GM20000 (cell line): ENCODE data around the gene LRP1.

ENCODE experiments used
- DNase-seq: peaks from one replicate; pipeline ENCODE4 v3.0.0; 2012; ENCODE audit warnings: low spot score
- TF ChIP-seq, protein P1 (sequence below): IDR thresholded peaks from 2 replicates; pipeline ENCODE4 v1.5.1; 2012; ENCODE audit warnings: mild to moderate bottlenecking, control low read depth; ENCODE audit errors: extremely low read depth, missing control alignments

The LRP1 gene

DNA sequence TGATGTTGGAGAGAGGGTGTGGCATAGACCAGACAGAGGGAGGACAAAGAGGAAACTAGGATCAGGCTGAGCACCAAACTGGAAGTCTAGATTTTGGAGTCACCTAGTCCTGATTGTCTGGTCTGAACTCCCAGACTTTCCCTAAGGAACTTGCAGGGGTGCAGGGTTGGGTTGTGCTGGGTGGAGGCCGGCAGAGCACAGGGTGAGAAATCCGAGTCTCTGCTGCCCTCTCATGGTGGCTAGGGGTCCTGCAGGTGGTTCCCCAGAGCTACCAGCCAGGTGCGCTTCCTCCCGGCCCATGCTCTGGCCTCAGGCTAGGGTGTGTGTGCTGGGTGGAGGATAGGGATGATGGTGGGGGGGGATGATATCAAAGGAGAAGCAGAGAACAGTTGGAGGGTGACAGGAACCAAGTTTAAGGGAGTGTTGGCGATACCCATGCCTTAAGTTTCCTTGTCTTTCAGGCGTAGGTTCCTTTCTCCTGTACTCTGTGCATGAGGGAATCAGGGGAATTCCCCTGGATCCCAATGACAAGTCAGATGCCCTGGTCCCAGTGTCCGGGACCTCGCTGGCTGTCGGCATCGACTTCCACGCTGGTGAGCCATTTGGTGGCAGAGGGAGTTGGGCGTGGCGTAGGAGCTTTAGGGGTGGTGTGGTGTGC lies 54.8 kb downstream of the LRP1 start:
- TF ChIP-seq, protein P1, sequence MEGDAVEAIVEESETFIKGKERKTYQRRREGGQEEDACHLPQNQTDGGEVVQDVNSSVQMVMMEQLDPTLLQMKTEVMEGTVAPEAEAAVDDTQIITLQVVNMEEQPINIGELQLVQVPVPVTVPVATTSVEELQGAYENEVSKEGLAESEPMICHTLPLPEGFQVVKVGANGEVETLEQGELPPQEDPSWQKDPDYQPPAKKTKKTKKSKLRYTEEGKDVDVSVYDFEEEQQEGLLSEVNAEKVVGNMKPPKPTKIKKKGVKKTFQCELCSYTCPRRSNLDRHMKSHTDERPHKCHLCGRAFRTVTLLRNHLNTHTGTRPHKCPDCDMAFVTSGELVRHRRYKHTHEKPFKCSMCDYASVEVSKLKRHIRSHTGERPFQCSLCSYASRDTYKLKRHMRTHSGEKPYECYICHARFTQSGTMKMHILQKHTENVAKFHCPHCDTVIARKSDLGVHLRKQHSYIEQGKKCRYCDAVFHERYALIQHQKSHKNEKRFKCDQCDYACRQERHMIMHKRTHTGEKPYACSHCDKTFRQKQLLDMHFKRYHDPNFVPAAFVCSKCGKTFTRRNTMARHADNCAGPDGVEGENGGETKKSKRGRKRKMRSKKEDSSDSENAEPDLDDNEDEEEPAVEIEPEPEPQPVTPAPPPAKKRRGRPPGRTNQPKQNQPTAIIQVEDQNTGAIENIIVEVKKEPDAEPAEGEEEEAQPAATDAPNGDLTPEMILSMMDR = peak; percentile 88
- peak; percentile 97 for DNase-seq

DNA sequence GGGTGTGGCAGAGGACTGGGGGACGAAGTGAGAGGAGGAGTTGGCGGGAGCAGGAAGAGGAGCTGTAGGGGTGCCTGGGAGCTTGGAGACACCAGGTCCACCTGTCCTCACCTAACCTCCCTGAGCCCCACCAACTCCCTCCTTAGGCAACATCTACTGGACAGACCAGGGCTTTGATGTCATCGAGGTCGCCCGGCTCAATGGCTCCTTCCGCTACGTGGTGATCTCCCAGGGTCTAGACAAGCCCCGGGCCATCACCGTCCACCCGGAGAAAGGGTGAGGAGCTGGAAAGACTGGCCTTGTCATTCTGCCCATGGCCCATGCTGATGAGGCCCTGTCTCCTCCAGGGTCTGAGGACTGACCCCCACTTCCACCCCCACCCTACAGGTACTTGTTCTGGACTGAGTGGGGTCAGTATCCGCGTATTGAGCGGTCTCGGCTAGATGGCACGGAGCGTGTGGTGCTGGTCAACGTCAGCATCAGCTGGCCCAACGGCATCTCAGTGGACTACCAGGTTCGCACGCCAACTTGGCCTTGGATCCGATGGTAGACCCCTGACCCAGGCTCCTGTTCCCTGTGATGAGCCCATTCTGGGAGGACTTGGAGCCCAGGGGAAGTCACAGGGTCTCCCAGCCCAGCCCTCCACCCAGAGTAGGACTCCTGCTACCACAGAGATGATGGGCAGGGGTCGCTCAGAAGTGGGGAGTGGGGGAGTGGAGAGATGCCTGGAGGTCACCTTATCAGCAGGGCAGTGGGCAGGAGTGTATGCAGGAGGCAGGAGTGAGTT lies 55.8 kb downstream of the LRP1 start:
- TF ChIP-seq, protein P1 = no peak
- no peak for DNase-seq

DNA sequence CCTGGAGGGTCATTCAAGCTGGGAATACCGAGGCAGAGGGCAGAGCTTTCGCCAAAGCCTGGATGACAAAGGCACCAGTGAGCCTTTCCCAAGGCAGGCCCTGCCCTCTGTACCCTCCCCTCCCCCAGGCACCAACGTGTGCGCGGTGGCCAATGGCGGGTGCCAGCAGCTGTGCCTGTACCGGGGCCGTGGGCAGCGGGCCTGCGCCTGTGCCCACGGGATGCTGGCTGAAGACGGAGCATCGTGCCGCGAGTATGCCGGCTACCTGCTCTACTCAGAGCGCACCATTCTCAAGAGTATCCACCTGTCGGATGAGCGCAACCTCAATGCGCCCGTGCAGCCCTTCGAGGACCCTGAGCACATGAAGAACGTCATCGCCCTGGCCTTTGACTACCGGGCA lies 57.1 kb downstream of the LRP1 start:
- DNase-seq = no peak
- TF ChIP-seq, protein P1 = no peak

- TF ChIP-seq, protein P1 = no peak
- no peak for DNase-seq
Observed at GRCh38 chr12:57185906-57186508, 57.7 kb downstream of the LRP1 start.

DNA sequence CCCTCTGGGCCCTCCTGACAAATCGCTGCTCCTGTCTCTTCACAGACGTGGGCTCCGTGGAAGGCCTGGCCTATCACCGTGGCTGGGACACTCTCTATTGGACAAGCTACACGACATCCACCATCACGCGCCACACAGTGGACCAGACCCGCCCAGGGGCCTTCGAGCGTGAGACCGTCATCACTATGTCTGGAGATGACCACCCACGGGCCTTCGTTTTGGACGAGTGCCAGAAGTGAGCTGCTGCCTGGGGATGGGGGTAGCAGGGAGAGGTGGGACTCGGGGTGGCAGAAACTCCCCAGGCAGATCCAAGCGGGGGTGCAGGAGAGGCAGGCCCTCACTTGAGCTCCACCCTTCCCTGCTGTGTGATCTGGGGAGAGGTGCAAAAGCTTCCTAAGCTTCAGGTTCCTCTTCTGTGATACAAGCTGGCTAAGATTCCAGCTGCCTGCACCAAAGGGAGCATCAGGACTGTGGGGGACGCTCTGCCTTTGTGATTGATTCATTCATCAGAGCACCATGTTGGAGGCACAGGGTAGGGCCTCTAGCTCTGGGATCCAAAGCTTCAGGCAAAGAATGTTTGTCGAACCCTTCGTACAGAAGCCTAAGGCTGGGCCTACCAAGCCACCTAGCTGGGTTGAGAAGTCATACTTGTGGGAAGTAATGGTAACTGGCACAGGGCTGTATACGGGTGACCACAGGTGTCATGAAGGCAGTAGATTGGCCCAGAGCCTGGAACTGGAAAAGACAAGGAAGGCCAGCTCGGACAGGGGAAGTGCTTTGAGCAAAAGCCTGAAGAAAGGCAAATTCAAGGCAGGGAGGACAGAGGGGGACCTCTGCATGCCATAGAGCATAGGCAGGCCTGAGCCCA lies 59.2 kb downstream of the LRP1 start:
- DNase-seq = no peak
- TF ChIP-seq, protein P1 = no peak

GRCh38 chr12:57188090-57188425 lies 59.8 kb downstream of the LRP1 start:
- DNase-seq = no peak
- TF ChIP-seq, protein P1 = no peak

GRCh38 chr12:57190037-57190436 lies 61.8 kb downstream of the LRP1 start:
- TF ChIP-seq, protein P1 = no peak
- no peak for DNase-seq
